OCI-LY3 (cell line): Measurements from ENCODE around the gene MRPS27.
A peak's percentile ranks its signal among the peaks of the same experiment; 100 is the strongest.

Experiments
- H2AFZ ChIP-seq: fragments of 200-600, 300-600 bp; shearing (Covaris generic); 2 replicates; pipeline ENCODE4 v1.6.0; 2014; ENCODE audit warnings: antibody characterized with exemption, low read depth, low read length
- H3K27ac ChIP-seq: fragments of 200-600, 300-600 bp; sonication (generic); 2 replicates; pipeline ENCODE4 v1.5.1; 2014; ENCODE audit warnings: mild to moderate bottlenecking, low read length, moderate library complexity, mixed read lengths
- H3K27me3 ChIP-seq: fragments of 200-600, 300-600 bp; sonication (generic); 2 replicates; pipeline ENCODE4 v1.6.1; 2014; ENCODE audit warnings: low read depth, low read length, mixed read lengths
- H3K36me3 ChIP-seq: fragments of 200-600, 300-600 bp; sonication (generic); replicated peaks from 2 replicates; pipeline ENCODE3; 2014; ENCODE audit warnings: low read depth, low read length, mixed read lengths
- H3K4me1 ChIP-seq: fragments of 300-600, 200-600 bp; sonication (generic); 2 replicates; pipeline ENCODE4 v1.6.1; 2014; ENCODE audit warnings: low read length, mixed read lengths
- H3K4me2 ChIP-seq: fragments of 200-600, 300-600 bp; sonication (generic); 2 replicates; pipeline ENCODE4 v1.6.1; 2014; ENCODE audit warnings: low read length, mixed read lengths
- H3K4me3 ChIP-seq: fragments of 300-600, 200-600 bp; sonication (generic); 2 replicates; pipeline ENCODE4 v1.5.1; 2014; ENCODE audit warnings: antibody characterized with exemption, mild to moderate bottlenecking, low read length, moderate library complexity
- H3K79me2 ChIP-seq: fragments of 300-600, 200-600 bp; shearing (Covaris generic); 2 replicates; pipeline ENCODE4 v1.6.1; 2014; ENCODE audit warnings: mild to moderate bottlenecking, low read length, mixed read lengths
- H3K9ac ChIP-seq: fragments of 300-600, 200-600 bp; shearing (Covaris generic); 2 replicates; pipeline ENCODE4 v1.6.0; 2014; ENCODE audit warnings: mild to moderate bottlenecking, low read length, moderate library complexity
- H3K9me3 ChIP-seq: fragments of 200-600, 300-600 bp; shearing (Covaris generic); 2 replicates; pipeline ENCODE4 v1.6.1; 2014; ENCODE audit warnings: low read length, mixed read lengths; ENCODE audit not compliant: insufficient read depth
- H4K20me1 ChIP-seq: fragments of 200-600, 300-600 bp; sonication (generic); 2 replicates; pipeline ENCODE4 v1.6.1; 2016; ENCODE audit warnings: low read length, mixed read lengths; ENCODE audit not compliant: insufficient read depth
- CTCF ChIP-seq: fragments of 200-600, 300-600 bp; sonication (generic); IDR thresholded peaks from 2 replicates; pipeline ENCODE4 v1.5.1; 2014; ENCODE audit warnings: antibody characterized with exemption, low read length, low read depth
- EZH2phosphoT487 ChIP-seq: fragments of 200-600 bp; shearing (Covaris generic); IDR thresholded peaks from 2 replicates; pipeline ENCODE4 v1.6.1; 2018; ENCODE audit warnings: antibody characterized with exemption, mixed run types, low read depth

The MRPS27 gene

GRCh38 chr5:72319976-72320752 is at the start of gene MRPS27, which contains the start of gene PTCD2:
TSS of gene MRPS27 (minus strand) at chr5:72320240. CDS start at chr5:72320221, 19 bp downstream.
TSS of gene PTCD2 (plus strand) at chr5:72320373. CDS start at chr5:72320383, 10 bp downstream.
- Histone ChIP-seq H4K20me1 (no peaks in the 10 kb centered on the region), H3K9ac (peak within 1 kb of the TSS; percentile 91), H3K27ac (peak within 1 kb of the TSS; percentile 68), H3K4me2 (peak within 1 kb of the TSS; percentile 96), H3K27me3 (no peaks in the 10 kb centered on the region), H3K4me3 (peak within 1 kb of the TSS; percentile 88), H3K4me1 (peaks cover 14% of the 10 kb centered on the region), H3K9me3 (no peaks in the 10 kb centered on the region), H3K79me2 (peaks cover 64% of the 10 kb centered on the region), H2AFZ (peak within 1 kb of the TSS; percentile 78), H3K36me3 (peaks cover 7% of the 10 kb centered on the region)
- peak; percentile 19 for TF ChIP-seq CTCF
- TF ChIP-seq EZH2phosphoT487 = no peak

DNA sequence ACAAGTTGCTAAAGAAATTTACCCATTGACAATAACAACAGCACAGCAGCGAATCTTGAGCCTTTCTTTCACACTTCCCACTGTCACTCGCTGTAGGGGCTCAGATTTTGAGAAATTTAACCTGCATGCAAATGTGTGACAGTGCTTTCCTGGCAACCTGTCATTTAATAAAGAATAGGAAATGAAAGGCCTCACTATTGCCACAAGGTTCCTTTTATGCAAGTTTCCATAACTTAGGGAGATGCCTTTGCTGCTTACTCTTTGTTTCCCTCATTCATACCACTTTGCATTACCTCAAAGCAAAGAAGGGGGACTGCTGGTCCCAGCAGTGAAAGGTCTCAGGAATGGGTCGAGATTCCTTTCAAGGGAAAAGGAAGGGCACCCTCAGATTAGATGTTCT is 49.7 kb upstream of the MRPS27 start:
- peaks cover 8% of the 10 kb centered on the region for H3K36me3 ChIP-seq
- no peaks in the 10 kb centered on the region for H3K27me3 ChIP-seq
- H4K20me1 ChIP-seq = no peaks in the 10 kb centered on the region
- H3K4me3 ChIP-seq = no peak overlapping the region
- peaks cover 50% of the 10 kb centered on the region for H3K4me1 ChIP-seq
- H3K27ac ChIP-seq = no peak overlapping the region
- H2AFZ ChIP-seq = no peak overlapping the region
- H3K9me3 ChIP-seq = no peaks in the 10 kb centered on the region
- H3K9ac ChIP-seq = no peak overlapping the region
- TF ChIP-seq EZH2phosphoT487 = no peak
- TF ChIP-seq CTCF = no peak
- H3K79me2 ChIP-seq = no peaks in the 10 kb centered on the region
- peak overlapping the region; percentile 45 for H3K4me2 ChIP-seq

- no peaks in the 10 kb centered on the region for H4K20me1 ChIP-seq
- no peak overlapping the region for H2AFZ ChIP-seq
- no peak overlapping the region for H3K27ac ChIP-seq
- H3K27me3 ChIP-seq = no peaks in the 10 kb centered on the region
- H3K4me1 ChIP-seq = peaks cover 46% of the 10 kb centered on the region
- H3K4me2 ChIP-seq = peak overlapping the region; percentile 45
- no peak for TF ChIP-seq EZH2phosphoT487
- TF ChIP-seq CTCF = no peak
- no peak overlapping the region for H3K9ac ChIP-seq
- H3K9me3 ChIP-seq = no peaks in the 10 kb centered on the region
- no peaks in the 10 kb centered on the region for H3K79me2 ChIP-seq
- peaks cover 8% of the 10 kb centered on the region for H3K36me3 ChIP-seq
- H3K4me3 ChIP-seq = no peak overlapping the region
Measured at GRCh38 chr5:72369301-72369700, 49.3 kb upstream of the MRPS27 start.

DNA sequence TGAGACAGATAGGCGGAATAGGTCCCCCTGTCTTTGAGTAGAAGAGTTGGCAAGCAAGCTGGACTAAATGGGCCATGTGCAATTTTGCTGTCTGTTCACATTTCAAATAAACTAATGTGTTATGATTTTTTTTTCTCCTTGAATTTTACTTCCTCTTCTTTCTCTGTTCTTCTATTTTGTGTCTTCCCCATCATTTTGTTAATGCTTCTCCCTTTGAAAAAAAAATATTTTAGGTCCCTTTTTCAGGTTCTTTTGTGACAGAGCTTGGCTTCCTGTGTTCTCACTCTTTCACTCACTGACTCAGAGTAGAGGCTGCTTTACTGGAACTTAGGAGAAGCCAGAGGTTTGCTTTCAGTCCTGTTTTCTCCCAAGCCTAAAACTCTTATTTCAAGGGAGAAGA is 48.2 kb upstream of the MRPS27 start:
- peaks cover 8% of the 10 kb centered on the region for H3K36me3 ChIP-seq
- no peak overlapping the region for H3K9ac ChIP-seq
- no peak overlapping the region for H3K27ac ChIP-seq
- H3K4me2 ChIP-seq = no peak overlapping the region
- no peaks in the 10 kb centered on the region for H3K27me3 ChIP-seq
- H3K4me3 ChIP-seq = no peak overlapping the region
- no peak overlapping the region for H2AFZ ChIP-seq
- H3K9me3 ChIP-seq = no peaks in the 10 kb centered on the region
- H3K4me1 ChIP-seq = peaks cover 46% of the 10 kb centered on the region
- TF ChIP-seq CTCF (no peak), EZH2phosphoT487 (no peak)
- no peaks in the 10 kb centered on the region for H4K20me1 ChIP-seq
- H3K79me2 ChIP-seq = no peaks in the 10 kb centered on the region
